Stimulated activated CD8-positive, alpha-beta memory T cell treated with anti-CD3 and anti-CD28 coated beads, Interleukin-15, amount 100 ng/mL, for 48 hours (primary cell): ENCODE data around the gene AK3.

ENCODE experiments used
- DNase-seq, 2 donors: peaks; one replicate each; pipeline ENCODE4 v3.0.0-alpha.2; 2020; ENCODE audit warnings: low read depth in 2 of 2

The AK3 gene

GRCh38 chr9:4706021-4706420 is 35.0 kb downstream of the AK3 start:
- no peak for DNase-seq

GRCh38 chr9:4704129-4704528 is 36.9 kb downstream of the AK3 start:
- DNase-seq: no peak

- DNase-seq: no peak
These were observed 39.5 kb downstream of the AK3 start for GRCh38 chr9:4701526-4701925.

GRCh38 chr9:4700932-4701331 is 40.1 kb downstream of the AK3 start:
- DNase-seq: no peak

GRCh38 chr9:4700091-4700490 is 40.9 kb downstream of the AK3 start:
- no peak for DNase-seq

- DNase-seq: no peak
These were observed 49.2 kb downstream of the AK3 start for GRCh38 chr9:4691795-4692194.

GRCh38 chr9:4690144-4690543 is 50.9 kb downstream of the AK3 start:
- no peak for DNase-seq

GRCh38 chr9:4689687-4690104 is 51.3 kb downstream of the AK3 start:
- DNase-seq: no peak

GRCh38 chr9:4689021-4689420 is 52.0 kb downstream of the AK3 start:
- DNase-seq: no peak

- no peak for DNase-seq
These were observed 54.4 kb downstream of the AK3 start for GRCh38 chr9:4686584-4686983.

- DNase-seq: no peak
These were observed 54.9 kb downstream of the AK3 start for GRCh38 chr9:4686112-4686511.

GRCh38 chr9:4684820-4685219 is 56.2 kb downstream of the AK3 start:
- no peak for DNase-seq

GRCh38 chr9:4680750-4681149 is 60.3 kb downstream of the AK3 start:
- no peak for DNase-seq

GRCh38 chr9:4680173-4680525 is 60.9 kb downstream of the AK3 start:
- DNase-seq: no peak

GRCh38 chr9:4679268-4680172 is 61.5 kb downstream of the AK3 start, which contains the start of gene CDC37L1:
CDC37L1 (plus strand) TSS chr9:4679569; CDS start chr9:4679768, 199 bp downstream.
- DNase-seq: peak; percentile 95 to 98

GRCh38 chr9:4678679-4679267 is 62.2 kb downstream of the AK3 start:
- DNase-seq: no peak

- DNase-seq: no peak
These were observed 63.6 kb downstream of the AK3 start for GRCh38 chr9:4677392-4677791.

GRCh38 chr9:4674783-4675182 is 66.2 kb downstream of the AK3 start:
- DNase-seq: no peak

- DNase-seq: no peak
These were observed 69.3 kb downstream of the AK3 start for GRCh38 chr9:4671737-4672136.

- no peak for DNase-seq
These were observed 70.4 kb downstream of the AK3 start for GRCh38 chr9:4670591-4670990.

GRCh38 chr9:4669890-4670289 is 71.1 kb downstream of the AK3 start:
- DNase-seq: no peak

GRCh38 chr9:4668604-4669003 is 72.4 kb downstream of the AK3 start:
- no peak for DNase-seq

- DNase-seq: no peak
These were observed 73.3 kb downstream of the AK3 start for GRCh38 chr9:4667681-4668080.
